Activated naive CD8-positive, alpha-beta T cell (primary cell): ENCODE results near the gene MAP4K3.
"Not testable (repeated sequence)": the region's sequence is repeated elsewhere in the genome, so short reads cannot be mapped to it uniquely, and the experiment has no call there.

Experiments
- H3K27ac Mint-ChIP-seq: one replicate; pipeline ENCODE4 v1.8.0; 2021; ENCODE audit warnings: mixed read lengths
- H3K27me3 Mint-ChIP-seq: one replicate; pipeline ENCODE4 v1.8.0; 2021; ENCODE audit warnings: mixed read lengths
- H3K36me3 Mint-ChIP-seq: one replicate; pipeline ENCODE4 v1.8.0; 2021; ENCODE audit warnings: mixed read lengths
- H3K4me1 Mint-ChIP-seq: one replicate; pipeline ENCODE4 v1.8.0; 2021; ENCODE audit warnings: low read depth, mixed read lengths
- H3K4me3 Mint-ChIP-seq: one replicate; pipeline ENCODE4 v1.8.0; 2021; ENCODE audit warnings: mild to moderate bottlenecking, mixed read lengths
- H3K9me3 Mint-ChIP-seq: one replicate; pipeline ENCODE4 v1.8.0; 2021; ENCODE audit warnings: low read depth, mixed read lengths

MAP4K3 gene

GRCh38 chr2:39405364-39405763, 31.7 kb downstream of the MAP4K3 start:
- Mint-ChIP-seq H3K27ac (no peak overlapping the region), H3K9me3 (no peaks in the 10 kb centered on the region), H3K4me3 (no peak overlapping the region), H3K27me3 (no peaks in the 10 kb centered on the region), H3K36me3 (no peaks in the 10 kb centered on the region), H3K4me1 (peaks cover 87% of the 10 kb centered on the region)

DNA sequence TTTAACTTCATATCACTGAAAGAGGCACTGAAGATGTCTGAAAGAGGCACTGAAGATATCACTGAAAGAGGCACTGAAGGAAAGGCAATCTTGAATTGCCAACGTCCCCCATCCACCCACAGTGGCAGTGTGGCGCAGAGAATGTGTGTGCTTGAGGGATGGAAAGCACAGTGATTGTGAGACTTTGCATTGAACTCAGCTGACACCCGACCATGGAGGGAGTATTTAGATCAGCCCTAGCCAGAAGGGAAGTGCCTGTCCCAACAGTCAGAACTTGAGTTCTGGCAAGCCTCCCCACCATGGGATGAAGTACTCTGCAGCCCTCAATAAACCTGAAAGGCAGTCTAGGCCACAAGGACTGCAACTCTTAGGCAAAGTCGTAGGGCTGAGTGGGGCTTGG, 33.8 kb downstream of the MAP4K3 start:
- H3K27ac Mint-ChIP-seq: peak overlapping the region; percentile 41
- H3K36me3 Mint-ChIP-seq: no peaks in the 10 kb centered on the region

DNA sequence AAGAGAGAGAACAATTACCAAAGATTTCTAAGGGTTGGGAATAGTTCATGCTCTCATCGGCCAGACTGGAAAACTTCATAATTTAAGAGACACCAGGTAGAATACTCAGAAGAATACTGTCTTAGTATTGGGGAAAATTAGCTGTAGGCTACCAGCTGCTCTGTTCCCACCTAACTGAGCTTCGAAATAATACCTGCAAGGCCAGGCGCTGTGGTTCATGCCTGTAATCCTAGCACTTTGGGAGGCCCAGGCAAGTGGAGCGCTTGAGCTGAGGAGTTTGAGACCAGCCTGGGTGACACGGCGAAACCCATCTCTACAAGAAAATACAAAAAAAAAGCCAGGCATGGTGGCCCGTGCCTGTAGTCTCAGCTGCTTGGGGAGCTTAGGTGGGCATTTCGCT, 35.8 kb downstream of the MAP4K3 start:
- H3K9me3 Mint-ChIP-seq: no peaks in the 10 kb centered on the region
- H3K27ac Mint-ChIP-seq: no peak overlapping the region
- no peaks in the 10 kb centered on the region for H3K36me3 Mint-ChIP-seq
- H3K27me3 Mint-ChIP-seq: no peaks in the 10 kb centered on the region
- H3K4me3 Mint-ChIP-seq: no peak overlapping the region
- H3K4me1 Mint-ChIP-seq: peaks cover 66% of the 10 kb centered on the region

More for the DNA sequence above, 33.8 kb downstream of the MAP4K3 start:
- Mint-ChIP-seq H3K27me3 (no peaks in the 10 kb centered on the region), H3K4me1 (peaks cover 81% of the 10 kb centered on the region), H3K4me3 (no peak overlapping the region), H3K9me3 (no peaks in the 10 kb centered on the region)

GRCh38 chr2:39399570-39399969, 37.5 kb downstream of the MAP4K3 start:
- H3K4me1 Mint-ChIP-seq: peaks cover 58% of the 10 kb centered on the region
- no peaks in the 10 kb centered on the region for H3K27me3 Mint-ChIP-seq
- no peak overlapping the region for H3K4me3 Mint-ChIP-seq
- H3K27ac Mint-ChIP-seq: no peak overlapping the region
- H3K9me3 Mint-ChIP-seq: no peaks in the 10 kb centered on the region
- no peaks in the 10 kb centered on the region for H3K36me3 Mint-ChIP-seq

DNA sequence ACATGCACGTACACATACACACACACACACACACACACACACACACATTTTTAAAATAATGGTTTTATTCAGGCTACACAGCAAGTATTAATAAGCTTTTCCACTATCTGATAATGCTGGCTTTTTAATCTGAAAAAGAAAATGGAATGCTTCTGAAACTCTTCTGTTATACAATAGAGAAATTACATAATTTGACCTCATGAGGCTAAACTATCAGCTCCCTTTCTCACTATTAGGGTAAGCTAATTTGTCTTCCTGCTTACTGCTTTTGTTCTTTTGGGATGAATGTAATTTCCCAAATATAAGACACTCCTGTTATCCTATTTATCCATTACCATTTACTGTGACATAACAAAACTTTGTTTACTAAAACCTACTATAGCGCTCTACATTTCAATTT, 41.8 kb downstream of the MAP4K3 start:
- Mint-ChIP-seq H3K27me3 (no peaks in the 10 kb centered on the region), H3K9me3 (no peaks in the 10 kb centered on the region), H3K27ac (no peak overlapping the region), H3K36me3 (peaks cover 4% of the 10 kb centered on the region), H3K4me3 (no peak overlapping the region), H3K4me1 (peaks cover 30% of the 10 kb centered on the region)

DNA sequence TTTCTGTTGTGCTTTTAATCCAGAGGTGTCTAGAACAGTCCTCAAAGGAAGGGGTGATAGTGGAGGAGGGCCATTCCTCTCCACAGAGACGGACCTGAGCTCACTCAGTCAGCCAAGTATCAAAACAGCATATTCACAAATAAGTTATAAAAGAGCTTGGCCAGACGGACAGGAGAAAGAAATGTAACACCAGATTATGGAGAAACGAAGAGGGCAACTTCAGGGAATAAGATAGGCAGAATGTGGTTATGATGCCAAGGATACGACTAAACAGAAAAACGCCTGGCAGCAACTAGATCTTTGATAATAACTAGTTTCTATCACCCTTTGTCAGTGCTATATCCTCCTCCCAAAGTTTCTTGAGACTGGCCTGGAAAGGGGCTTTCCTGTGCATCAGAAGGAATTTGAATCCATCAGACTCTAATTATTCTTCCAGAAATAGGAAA, 42.5 kb downstream of the MAP4K3 start:
- H3K27me3 Mint-ChIP-seq: no peaks in the 10 kb centered on the region
- H3K4me1 Mint-ChIP-seq: peaks cover 26% of the 10 kb centered on the region
- no peak overlapping the region for H3K4me3 Mint-ChIP-seq
- no peak overlapping the region for H3K27ac Mint-ChIP-seq
- peaks cover 4% of the 10 kb centered on the region for H3K36me3 Mint-ChIP-seq
- no peaks in the 10 kb centered on the region for H3K9me3 Mint-ChIP-seq

DNA sequence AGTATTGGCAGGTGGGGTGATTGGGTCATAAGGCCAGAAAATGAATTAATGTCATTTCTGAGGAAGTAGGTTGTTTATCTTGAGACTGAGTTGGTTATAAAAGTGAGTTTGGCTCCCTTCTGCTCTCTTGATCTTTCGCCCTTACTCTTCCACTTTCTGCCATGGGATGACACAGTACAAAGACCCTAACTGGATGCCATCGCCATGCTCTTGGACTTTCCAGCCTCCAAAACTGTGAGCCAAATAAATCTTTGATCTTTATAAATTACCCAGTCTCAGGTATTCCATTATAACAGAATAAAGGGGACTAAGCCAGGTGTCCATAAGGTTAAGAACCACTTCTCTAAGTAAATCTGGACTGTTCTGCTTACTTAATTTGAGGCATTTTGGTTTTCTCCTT, 44.4 kb downstream of the MAP4K3 start:
- no peak overlapping the region for H3K27ac Mint-ChIP-seq
- no peaks in the 10 kb centered on the region for H3K27me3 Mint-ChIP-seq
- no peak overlapping the region for H3K4me3 Mint-ChIP-seq
- peaks cover 4% of the 10 kb centered on the region for H3K36me3 Mint-ChIP-seq
- no peaks in the 10 kb centered on the region for H3K9me3 Mint-ChIP-seq
- H3K4me1 Mint-ChIP-seq: peaks cover 27% of the 10 kb centered on the region

DNA sequence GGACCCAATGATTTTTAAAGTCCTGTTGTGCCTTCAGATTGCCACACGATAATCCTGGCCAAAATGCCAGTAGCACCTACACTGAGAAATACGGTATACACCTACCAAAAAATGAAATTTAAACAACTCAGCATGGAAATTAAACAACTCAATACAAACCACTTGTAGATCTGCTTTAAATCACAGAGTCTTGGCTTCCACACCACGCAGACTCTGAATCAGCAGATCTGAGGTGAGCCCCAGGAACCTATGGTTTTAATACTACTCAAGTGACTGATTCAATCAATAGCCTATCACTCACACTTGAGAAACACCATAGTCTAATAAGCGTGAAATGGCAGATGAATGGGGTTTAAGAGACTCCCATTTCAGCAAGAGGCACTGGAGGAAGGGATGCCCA, 46.9 kb downstream of the MAP4K3 start:
- Mint-ChIP-seq H3K4me1 (peaks cover 24% of the 10 kb centered on the region), H3K4me3 (no peak overlapping the region), H3K36me3 (peaks cover 11% of the 10 kb centered on the region), H3K9me3 (no peaks in the 10 kb centered on the region), H3K27ac (no peak overlapping the region), H3K27me3 (no peaks in the 10 kb centered on the region)

GRCh38 chr2:39386064-39386463, 51.0 kb downstream of the MAP4K3 start:
- no peak overlapping the region for H3K4me3 Mint-ChIP-seq

GRCh38 chr2:39385172-39385571, 51.9 kb downstream of the MAP4K3 start:
- Mint-ChIP-seq H3K27me3 (no peaks in the 10 kb centered on the region), H3K4me3 (no peak overlapping the region), H3K9me3 (no peaks in the 10 kb centered on the region), H3K36me3 (peaks cover 10% of the 10 kb centered on the region), H3K27ac (no peak overlapping the region), H3K4me1 (peaks cover 23% of the 10 kb centered on the region)

More at GRCh38 chr2:39386064-39386463, 51.0 kb downstream of the MAP4K3 start:
- H3K36me3 Mint-ChIP-seq: peaks cover 10% of the 10 kb centered on the region
- no peak overlapping the region for H3K27ac Mint-ChIP-seq
- H3K27me3 Mint-ChIP-seq: no peaks in the 10 kb centered on the region
- H3K4me1 Mint-ChIP-seq: peaks cover 21% of the 10 kb centered on the region
- no peaks in the 10 kb centered on the region for H3K9me3 Mint-ChIP-seq

- not testable (repeated sequence) for H3K27me3 Mint-ChIP-seq, H3K27ac Mint-ChIP-seq, H3K4me3 Mint-ChIP-seq, H3K9me3 Mint-ChIP-seq
- H3K4me1 Mint-ChIP-seq: peaks cover 18% of the 10 kb centered on the region
- H3K36me3 Mint-ChIP-seq: peaks cover 10% of the 10 kb centered on the region
Observed at GRCh38 chr2:39384071-39384470, 53.0 kb downstream of the MAP4K3 start.

GRCh38 chr2:39383146-39383545, 53.9 kb downstream of the MAP4K3 start:
- Mint-ChIP-seq H3K4me1 (peaks cover 15% of the 10 kb centered on the region), H3K27ac (no peak overlapping the region), H3K4me3 (no peak overlapping the region), H3K9me3 (no peaks in the 10 kb centered on the region), H3K36me3 (peaks cover 10% of the 10 kb centered on the region), H3K27me3 (no peaks in the 10 kb centered on the region)

DNA sequence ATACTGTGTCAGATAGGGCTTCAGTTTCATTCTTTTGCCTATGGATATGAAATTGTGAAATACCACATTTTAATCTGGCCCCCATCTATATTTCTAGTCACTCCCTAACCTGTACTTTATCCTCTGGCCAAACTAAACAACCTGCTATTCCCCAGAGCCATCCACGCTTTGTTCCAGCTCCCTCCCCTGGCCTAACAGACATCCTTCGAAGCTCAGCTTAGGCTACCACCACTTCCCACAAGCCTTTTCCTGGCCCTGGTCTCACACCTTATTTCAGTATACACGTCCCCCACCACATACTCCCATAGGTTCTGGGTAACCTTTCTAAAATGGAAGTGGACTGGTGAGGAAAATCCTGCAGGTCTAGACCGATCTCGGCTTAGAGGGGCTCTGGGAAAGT, 55.4 kb downstream of the MAP4K3 start:
- peaks cover 22% of the 10 kb centered on the region for H3K4me1 Mint-ChIP-seq
- H3K36me3 Mint-ChIP-seq: peaks cover 10% of the 10 kb centered on the region

GRCh38 chr2:39380525-39381150, 56.4 kb downstream of the MAP4K3 start:
- Mint-ChIP-seq H3K4me3 (no peak overlapping the region), H3K36me3 (peaks cover 8% of the 10 kb centered on the region), H3K27me3 (no peaks in the 10 kb centered on the region), H3K9me3 (no peaks in the 10 kb centered on the region), H3K4me1 (peaks cover 22% of the 10 kb centered on the region), H3K27ac (peak overlapping the region; percentile 7)

More for the DNA sequence above, 55.4 kb downstream of the MAP4K3 start:
- no peaks in the 10 kb centered on the region for H3K27me3 Mint-ChIP-seq
- no peak overlapping the region for H3K4me3 Mint-ChIP-seq
- no peaks in the 10 kb centered on the region for H3K9me3 Mint-ChIP-seq
- no peak overlapping the region for H3K27ac Mint-ChIP-seq

DNA sequence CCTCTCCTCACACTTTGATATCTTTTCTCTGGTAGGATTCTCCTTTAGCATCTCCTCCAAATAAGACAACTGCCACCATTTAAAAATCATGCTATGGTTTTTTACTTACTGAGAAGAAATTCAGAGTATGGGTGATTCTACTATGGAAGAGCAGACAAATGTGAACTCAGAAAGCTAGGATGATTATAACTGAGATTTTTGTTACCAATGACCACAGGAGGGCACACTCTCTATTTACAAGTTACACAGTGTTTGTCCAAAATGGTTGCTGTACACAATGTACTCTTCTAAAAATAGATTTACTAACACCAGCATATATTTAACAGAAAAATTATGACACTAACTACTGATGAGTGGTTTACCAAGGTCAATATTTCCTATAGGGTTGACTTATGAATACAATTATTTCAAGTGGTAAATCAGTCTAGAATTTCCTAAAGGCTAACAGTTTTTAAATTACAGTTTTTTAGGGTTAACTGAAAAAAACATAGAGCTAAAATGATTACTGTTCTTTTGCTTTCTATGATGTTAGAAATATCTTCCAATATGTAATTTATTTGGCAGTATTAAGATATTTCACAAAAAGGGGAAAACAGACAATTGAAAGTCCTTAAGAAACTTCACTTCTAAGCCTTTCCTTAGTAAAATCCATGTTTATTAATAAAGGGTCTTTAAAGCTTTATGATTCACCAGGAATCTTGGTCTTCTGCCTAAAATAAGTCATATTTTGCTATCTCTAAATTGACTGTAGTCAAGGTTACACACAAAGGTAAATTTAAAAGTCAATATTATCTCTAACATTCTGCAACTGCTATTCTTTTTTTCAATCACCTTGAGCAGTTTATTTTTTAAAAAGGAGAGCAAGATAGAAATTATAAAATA, 57.2 kb downstream of the MAP4K3 start:
- Mint-ChIP-seq H3K9me3 (no peaks in the 10 kb centered on the region), H3K4me3 (no peak overlapping the region), H3K36me3 (peaks cover 12% of the 10 kb centered on the region), H3K4me1 (peaks cover 22% of the 10 kb centered on the region), H3K27ac (no peak overlapping the region), H3K27me3 (no peaks in the 10 kb centered on the region)
